ENCODE measurements around the gene SGCA.

The SGCA gene

DNA sequence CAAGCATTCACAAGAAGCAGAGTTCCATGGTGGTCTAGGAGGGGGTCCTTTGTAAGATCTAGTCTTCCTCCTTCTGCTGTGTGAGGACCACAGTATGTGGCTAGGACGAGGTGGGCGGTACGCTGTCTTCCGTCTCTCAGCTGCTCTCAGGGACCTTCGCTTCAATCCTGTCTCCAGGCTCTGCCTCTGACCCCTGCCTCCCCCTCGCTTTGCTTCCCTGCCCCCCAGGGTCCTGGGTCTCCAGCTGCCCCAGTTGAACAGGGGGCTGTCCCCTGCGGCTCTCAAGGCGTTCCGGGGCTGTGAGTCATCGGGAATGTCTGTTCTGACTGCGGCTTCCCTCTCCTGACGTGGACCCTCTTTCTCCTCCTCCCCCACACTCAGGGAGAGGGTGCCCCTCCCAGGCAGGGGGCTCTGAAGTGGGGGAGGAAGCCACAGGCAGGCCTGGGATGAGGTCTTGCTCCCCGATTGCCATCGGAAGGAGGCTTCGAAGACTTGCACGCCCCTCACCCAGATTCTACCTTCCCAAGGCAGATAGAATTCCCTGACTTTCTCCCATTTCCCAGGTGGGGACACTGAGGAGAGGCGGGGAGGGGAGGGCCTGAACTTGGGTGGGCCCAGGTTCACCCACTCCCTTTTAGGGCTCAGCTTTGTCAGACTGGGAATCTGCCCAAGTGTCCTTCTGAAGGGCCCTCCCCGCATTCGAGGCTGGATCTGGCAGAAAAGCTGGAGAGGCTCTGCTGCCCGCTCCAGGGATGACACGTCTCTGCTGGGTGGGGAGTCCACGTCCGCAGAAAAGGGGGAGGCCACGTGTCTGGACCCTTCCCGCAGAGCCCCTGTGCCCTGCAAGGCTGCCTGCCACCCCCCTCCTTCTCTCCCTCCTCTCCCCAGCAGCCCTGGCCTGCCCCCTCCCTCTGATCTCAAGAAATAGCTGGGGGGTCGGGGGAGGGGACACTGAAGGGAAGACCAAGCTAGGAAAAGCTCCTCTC is 44.7 kb downstream of the SGCA start:
- DNase-seq: peak; percentile 99

DNA sequence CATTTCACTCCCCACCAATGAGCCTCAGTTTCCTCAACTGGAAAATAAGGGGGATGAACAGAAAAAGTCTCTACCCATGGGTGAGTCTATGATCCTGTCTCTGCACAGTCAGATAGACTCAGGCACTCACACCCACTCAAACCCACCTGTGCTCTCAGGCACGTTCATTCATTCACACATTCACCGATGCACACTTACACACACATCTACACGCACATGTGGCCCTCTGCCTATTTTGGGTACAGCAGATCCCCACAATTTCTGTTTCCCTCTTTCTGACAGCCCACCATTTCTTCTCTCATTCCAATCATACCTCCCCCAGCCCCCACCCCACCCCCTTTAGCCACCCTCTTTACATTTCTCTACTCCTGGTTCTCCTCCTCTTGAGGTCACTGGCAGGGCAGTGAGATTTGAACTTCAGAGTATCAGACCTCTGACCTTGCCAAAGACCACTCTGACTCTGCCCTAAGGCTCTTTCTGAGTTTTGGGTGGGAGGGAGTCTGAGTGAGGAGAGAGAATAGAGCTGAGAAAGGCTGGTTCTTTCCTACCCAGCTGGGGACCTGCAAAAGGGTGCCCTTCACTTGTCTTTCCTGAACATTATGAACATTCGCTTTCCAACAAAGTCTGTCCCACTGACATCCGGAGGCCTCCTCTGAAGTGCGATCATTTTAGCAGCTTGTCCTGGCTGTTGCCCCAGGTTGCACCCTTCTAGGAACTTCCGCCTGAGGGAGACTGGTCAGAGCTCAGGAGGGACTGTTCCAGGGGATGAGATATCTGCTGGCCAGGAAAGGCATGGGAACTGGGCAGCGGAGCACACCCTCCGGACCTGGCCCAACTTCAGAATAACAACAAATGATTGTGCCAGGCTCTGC is 45.7 kb downstream of the SGCA start:
- DNase-seq: no peak

DNA sequence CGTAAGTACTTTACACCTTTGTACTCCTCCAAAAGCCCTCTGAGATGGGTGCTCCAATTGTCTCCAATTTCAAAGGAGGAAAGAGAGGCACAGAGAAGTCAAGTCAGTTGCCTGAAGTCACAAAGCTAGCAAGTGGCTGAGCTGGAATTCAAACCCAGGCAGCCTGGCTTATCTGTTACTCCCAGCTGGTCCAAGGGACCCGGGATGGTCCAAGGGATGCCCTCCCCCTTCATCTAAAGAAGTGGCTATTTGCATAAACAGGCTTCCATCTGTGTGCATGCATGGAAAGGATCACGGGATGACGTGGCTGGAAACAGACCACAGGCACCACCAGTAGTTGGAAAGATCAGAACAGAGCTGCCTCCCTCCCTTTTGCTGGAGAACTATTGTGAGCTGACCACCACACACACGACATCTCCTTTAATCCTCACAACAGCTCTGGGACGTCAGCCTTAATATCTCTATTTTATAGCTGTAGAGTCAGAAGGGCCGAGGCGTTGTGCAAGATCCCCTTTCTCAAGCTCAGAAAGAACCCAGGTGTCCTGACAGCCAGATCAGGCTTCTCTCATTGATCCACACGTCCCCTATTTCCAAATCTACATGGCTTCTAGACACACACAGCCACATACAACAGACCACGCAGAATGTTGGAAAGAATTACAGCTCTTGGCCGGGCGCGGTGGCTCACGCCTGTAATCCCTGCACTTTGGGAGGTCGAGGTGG is 46.5 kb downstream of the SGCA start:
- DNase-seq: peak; percentile 83

DNA sequence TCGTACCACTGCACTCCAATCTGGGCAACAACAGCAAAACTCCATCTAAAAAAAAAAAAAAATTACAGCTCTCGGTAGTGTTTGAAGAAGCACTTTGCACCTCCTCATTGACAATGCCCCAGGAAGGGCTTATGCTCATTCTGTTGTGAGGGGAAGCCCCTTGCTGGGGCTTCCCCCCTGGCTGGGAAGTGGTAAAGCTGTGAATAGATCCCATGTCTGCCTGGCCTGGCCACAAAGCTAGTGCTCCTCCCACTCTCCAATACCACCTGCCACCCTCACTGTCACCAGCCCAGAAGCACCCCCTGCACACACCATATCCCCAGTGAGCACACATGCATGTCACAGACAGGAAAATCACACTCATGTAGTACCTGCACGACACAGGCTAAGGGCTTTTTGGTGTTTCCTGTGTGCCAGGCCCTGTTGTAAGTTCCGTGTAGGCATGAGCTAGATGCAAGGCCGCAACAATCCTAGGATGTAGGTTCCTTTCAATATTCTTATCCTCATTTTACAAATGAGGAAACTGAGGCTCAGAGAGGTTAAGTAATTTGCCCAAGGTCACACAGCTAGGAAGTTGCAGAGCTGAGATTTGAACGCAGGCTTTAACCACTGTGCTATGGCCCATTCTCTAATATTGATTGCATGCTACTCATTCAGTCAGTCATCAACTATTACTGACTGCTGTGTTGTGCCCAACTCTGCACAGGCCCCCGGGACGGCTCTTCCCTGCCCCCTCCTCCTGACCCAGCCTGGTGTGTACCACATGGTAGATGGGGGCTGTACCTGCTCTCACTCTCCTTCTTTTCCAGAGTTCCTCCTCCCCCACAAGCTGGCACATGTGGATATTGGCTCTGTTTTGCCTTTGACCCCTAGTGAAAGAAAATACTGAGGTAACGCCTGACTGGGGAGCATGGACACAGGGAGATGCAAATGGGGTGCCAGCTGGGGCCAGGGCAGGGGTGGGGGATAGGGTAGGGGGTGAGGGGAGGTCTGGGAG is 47.5 kb downstream of the SGCA start:
- no peak for DNase-seq

DNA sequence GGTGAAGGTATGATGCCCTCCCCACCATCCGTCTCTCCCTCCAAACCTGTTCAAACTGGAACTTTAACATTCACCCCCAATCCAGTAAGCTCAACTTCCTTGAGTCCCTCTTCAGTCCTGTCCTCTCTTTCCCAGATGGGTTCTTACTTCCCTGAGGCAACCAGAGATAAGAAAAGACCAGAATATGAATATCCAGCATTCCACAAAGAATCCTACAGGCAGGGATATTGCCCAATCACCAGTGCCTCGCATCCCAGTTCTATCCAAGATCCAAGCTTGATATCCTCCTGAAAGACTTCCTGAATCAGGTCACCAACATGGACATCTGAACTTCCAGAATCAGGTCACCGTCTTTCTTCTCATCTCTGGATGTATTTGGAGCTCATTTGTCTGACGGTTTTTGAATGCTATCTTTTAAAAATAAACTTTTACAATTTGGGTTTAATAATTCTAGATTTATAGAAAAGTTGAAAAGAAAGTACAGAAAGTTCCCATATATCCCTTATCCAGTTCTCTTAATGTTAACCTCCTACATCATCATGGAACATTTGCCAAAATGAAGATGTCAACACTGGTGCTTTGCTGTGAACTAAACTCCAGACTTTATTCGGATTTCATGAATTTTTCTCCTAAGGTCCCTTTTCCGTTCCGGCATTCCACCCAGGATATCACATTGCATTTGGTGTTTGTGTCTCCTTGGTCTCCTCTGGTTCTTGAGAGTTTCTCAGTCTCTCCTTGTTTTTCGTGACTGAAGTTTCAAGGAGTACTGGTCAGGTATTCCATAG is 49.4 kb downstream of the SGCA start:
- DNase-seq: no peak

DNA sequence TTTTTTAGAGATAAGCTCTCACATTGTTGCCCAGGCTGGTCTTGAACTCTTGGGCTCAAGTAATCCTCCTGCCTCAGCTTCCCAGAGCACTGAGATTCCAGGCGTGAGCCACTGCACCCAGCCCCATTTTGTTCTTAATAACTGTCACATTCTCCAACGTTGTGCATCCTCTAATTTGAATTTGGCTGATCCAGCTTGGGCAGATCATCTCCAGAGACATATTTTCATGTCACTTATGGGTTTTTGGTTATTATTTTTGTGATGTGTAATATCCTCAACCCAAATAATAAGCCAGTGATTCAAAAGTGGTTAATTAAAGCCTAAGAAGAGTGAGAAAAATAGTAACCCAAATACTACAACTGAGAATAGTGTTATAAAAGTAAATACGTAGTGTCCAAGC is 51.8 kb downstream of the SGCA start:
- DNase-seq: no peak

DNA sequence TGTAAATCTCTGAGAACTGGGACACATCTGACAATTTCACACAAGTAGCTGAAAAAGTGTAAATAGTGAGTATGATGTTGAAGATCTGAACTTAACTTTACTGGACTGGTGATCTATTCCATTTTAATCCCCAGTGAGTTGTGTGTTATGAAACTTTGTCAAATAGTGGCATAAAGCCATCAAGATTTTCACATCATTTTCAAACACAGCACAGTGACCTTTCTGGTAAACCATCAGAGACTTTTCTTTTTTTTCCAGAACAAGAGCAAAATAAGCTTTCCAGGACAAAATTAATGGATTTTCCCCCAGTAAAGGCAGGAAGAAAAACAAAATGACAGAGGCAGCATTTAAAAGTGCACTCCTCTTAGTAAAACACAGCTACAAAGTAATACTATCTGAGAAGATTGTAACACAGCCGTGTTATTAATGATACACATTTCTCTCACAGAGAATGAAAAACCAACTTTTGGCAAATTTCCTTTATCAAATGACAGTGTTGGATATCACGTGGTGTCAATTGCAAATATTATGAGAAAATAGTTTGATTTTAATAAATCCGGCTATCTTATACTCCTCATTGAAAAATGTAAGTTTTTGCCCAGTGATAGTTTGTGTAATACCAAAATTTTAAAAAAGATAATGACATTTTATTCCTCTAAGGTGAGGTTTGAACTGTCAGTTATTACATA is 52.4 kb downstream of the SGCA start:
- peak; percentile 46 for DNase-seq

DNA sequence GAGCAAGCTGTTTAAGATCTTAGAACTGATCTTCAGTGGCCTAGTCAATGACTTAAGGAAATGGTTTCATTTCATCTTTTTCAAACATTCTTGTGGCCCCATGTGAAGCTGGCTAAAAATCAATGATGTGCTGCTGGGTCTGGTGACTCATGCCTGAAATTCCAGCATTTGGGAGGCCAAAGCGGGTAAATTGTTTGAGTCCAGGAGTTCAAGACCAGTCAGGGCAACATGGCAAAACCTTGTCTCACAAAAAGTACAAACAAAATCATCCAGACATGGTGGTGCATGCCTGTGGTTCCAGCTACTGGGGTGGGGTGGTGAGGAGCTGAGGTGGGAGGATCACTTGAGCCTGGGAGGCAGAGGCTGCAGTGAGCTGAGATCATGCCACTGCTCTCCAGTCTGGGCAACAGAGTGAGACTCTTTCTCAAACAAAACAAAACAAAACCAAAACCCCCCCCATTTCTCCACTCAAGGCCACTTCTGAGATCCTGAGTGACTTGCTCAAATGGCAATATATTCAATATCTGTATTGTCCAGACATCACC is 53.0 kb downstream of the SGCA start:
- DNase-seq: peak; percentile 94

DNA sequence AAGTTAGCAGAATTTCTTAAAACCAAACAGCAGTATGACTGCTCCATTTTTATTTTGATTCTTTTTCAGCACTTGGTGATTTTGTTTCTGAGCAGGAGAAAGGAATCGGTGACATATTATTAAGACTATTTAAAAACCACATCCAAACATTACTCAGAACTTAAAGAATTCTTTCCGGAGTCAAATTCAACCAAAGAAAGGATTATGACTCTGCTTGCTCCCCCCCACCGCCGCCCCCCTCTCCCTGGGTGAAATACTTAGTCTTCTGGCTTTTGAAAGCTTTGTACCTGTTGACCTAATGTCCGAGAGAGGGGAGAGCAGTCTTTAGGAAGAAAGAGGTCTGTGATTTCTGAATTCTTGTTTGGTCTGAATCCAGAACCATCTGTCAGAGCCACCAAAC is 53.5 kb downstream of the SGCA start:
- peak; percentile 94 for DNase-seq

DNA sequence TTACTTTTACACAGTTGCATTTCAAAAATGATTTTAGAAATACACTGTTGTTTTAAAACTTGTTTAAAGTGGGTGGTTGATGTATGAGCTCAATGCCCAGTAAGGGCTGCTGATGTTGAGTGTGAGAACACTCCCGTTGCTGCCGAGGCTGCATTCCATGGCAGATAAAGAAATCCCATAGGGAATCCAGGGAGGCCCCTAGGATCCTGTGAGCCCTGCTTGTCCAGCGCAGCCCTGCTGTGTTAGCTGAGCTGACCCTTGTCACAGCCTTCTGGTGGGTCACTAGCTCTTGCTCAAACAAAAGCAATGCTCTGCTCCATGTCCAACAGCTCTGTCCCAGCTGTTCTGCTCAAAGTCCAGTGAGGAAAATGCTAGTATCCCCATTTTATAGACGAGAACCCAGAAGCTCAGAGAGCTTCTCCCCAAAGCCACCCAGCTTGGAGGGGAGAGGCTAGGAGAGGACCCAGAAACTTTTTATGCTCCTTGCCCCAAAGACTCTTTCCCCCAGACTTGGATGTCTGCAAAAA is 54.2 kb downstream of the SGCA start:
- peak; percentile 39 for DNase-seq

DNA sequence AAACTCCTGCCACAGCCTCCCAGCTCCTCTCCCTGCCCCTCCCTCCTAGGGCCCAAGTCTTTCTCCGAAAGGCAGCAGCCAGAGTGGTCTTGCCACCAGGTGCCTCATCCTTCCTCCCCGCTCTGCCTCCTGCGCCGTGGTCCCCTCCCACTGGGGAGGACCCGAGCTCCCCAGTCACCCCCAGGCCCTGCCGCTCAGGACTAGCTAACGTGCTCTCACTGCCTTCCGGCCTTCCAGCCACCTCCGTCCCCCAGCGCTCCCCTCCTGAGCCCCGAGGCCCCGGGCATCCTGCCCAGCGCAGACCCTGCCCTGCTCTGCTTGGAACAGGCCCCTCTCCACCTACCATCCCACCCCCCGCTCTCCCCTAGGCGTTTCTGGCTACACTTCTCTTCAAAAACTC is 55.0 kb downstream of the SGCA start:
- DNase-seq: no peak

DNA sequence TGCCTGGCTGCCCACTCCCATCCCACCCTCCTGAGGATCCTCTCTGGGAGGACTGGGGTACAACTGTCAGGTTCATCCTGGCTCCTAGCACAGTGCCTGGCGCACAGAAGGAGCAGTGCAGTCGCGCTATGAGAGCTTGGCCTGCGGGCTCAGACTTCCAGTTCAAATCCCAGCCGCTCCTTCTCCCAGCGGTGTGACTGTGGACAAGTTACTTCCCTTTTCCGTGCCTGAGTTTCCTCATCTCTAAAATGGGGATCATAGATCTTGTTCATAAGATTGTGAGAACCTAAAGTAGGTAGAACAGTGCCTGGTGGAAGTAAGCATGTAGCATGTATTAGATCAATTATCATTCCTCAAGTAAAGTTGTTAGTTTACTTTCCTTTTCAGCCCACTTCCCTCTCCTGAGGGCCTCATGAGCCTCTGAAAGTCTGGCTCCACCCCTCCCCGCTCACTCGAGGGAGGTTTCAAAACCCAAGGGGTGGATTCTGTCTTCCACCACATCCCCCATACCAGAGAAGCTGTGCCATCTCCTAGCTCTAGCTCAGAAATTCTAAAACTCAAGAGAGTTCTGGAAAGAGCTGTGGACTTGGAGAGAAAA is 55.6 kb downstream of the SGCA start:
- DNase-seq: peak; percentile 18

DNA sequence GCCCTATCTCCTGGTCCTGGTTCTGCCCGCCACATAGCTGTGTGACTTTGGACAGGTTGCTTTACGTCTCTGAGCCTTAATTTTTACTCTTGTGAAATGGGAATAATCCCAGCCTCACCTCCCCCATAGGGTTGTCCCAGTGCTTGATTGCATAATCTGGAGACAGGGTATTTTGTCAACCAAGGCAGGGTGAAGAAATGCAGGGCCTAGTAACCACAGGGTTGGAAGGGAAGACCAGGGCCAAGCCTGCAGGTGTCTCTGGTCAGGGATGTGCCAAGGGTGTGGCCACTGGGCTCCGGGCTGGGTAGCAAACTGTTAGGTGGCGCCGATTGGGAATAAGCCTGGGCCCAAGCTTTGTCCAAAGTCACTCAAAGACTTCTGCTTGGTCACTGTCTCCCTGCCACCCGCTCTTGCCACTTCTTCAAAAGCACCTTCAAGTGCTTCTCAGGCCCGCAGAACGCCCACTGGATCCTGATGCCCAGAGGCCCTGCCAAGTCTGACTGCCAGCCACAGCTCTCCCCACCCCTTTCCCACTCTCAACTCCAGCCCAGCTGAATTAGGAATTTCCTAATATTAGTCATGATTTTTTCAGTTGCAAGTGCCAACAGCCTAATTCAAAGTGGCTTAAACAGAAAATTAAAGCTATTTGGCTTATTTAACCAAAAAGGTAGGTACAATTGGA is 56.2 kb downstream of the SGCA start:
- peak; percentile 51 for DNase-seq

DNA sequence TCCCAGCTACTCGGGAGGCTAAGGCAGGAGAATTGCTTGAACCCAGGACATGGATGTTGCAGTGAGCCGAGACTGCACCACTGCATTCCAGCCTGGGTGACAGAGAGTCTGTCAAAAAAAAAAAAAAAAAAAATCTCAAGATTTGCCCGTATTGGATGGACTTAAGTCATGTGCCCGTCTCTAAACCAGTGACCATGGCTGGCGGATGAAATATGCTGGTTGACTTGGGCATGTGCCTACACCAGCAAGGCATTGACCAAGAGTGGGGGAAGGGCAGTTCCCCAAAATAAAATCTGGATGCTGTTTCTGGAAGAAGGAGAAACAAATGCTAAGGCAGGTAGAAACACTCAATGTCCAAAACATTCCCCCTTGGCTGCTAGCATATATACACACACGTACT is 57.1 kb downstream of the SGCA start:
- no peak for DNase-seq
